ENCODE data around the gene KIAA1217. TPM values are rescaled to one million over a fixed set of nuclear protein-coding genes. Genes with fewer than 3 reads are reported as not detected.

The KIAA1217 gene
- total RNA-seq, 1 donor from 2014 or later = 73.2 TPM

GRCh38 chr10:24238519-24239247 is 29.7 kb downstream of the KIAA1217 start:
- Mint-ChIP-seq H3K27me3 (no peaks in the 10 kb centered on the region), H3K36me3 (peaks cover 5% of the 10 kb centered on the region), H3K27ac (peak overlapping the region; percentile 98), H3K4me1 (ENCODE audit: unreplicated experiment) (peaks cover 56% of the 10 kb centered on the region), H3K9me3 (no peaks in the 10 kb centered on the region), H3K4me3 (peak overlapping the region; percentile 91)
- TF ChIP-seq, protein P1, sequence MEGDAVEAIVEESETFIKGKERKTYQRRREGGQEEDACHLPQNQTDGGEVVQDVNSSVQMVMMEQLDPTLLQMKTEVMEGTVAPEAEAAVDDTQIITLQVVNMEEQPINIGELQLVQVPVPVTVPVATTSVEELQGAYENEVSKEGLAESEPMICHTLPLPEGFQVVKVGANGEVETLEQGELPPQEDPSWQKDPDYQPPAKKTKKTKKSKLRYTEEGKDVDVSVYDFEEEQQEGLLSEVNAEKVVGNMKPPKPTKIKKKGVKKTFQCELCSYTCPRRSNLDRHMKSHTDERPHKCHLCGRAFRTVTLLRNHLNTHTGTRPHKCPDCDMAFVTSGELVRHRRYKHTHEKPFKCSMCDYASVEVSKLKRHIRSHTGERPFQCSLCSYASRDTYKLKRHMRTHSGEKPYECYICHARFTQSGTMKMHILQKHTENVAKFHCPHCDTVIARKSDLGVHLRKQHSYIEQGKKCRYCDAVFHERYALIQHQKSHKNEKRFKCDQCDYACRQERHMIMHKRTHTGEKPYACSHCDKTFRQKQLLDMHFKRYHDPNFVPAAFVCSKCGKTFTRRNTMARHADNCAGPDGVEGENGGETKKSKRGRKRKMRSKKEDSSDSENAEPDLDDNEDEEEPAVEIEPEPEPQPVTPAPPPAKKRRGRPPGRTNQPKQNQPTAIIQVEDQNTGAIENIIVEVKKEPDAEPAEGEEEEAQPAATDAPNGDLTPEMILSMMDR (conservative IDR thresholded peaks at IDR 0.05) = no peak
- DNase-seq (ENCODE audit: extremely low spot score, unreplicated experiment) = no peak

GRCh38 chr10:24239289-24240040 is 30.5 kb downstream of the KIAA1217 start:
- Mint-ChIP-seq H3K27ac (peak overlapping the region; percentile 98), H3K4me3 (peak overlapping the region; percentile 91), H3K9me3 (no peaks in the 10 kb centered on the region), H3K4me1 (ENCODE audit: unreplicated experiment) (peaks cover 56% of the 10 kb centered on the region), H3K36me3 (peaks cover 5% of the 10 kb centered on the region), H3K27me3 (no peaks in the 10 kb centered on the region)
- DNase-seq (ENCODE audit: extremely low spot score, unreplicated experiment) = no peak
- TF ChIP-seq, protein P1 (conservative IDR thresholded peaks at IDR 0.05) = no peak

- no peaks in the 10 kb centered on the region for H3K9me3 Mint-ChIP-seq
- peak overlapping the region; percentile 98 for H3K27ac Mint-ChIP-seq
- peak overlapping the region; percentile 91 for H3K4me3 Mint-ChIP-seq
Observed at GRCh38 chr10:24240041-24240751, 31.3 kb downstream of the KIAA1217 start.

GRCh38 chr10:24241536-24242040 is 32.6 kb downstream of the KIAA1217 start:
- Mint-ChIP-seq H3K27me3 (no peaks in the 10 kb centered on the region), H3K27ac (peak overlapping the region; percentile 56), H3K36me3 (peaks cover 22% of the 10 kb centered on the region), H3K4me3 (peak overlapping the region; percentile 78), H3K9me3 (no peaks in the 10 kb centered on the region), H3K4me1 (ENCODE audit: unreplicated experiment) (peaks cover 54% of the 10 kb centered on the region)
- TF ChIP-seq, protein P1 (conservative IDR thresholded peaks at IDR 0.05) = no peak
- DNase-seq (ENCODE audit: extremely low spot score, unreplicated experiment) = no peak

More at GRCh38 chr10:24240041-24240751, 31.3 kb downstream of the KIAA1217 start:
- H3K4me1 Mint-ChIP-seq (ENCODE audit: unreplicated experiment) = peaks cover 55% of the 10 kb centered on the region
- no peaks in the 10 kb centered on the region for H3K27me3 Mint-ChIP-seq
- no peak for DNase-seq (ENCODE audit: extremely low spot score, unreplicated experiment)
- peaks cover 10% of the 10 kb centered on the region for H3K36me3 Mint-ChIP-seq
- TF ChIP-seq, protein P1 (conservative IDR thresholded peaks at IDR 0.05) = no peak

DNA sequence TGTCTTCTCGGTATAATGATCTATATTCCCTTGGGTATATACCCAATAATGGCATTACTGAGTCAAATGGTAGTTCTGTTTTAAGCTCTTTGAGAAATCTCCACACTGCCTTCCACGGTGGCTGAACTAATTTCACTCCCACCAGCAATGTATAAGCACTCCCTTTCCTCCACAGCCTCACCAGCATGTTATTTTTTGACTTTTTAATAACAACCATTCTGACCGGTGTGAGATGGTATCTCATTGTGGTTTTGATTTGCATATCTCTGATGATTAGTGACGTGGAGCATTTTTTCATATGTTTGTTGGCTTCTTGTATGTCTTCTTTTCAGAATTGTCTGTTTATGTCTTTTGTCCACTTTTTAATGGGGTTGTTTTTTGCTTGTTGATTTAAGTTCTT is 33.6 kb downstream of the KIAA1217 start:
- Mint-ChIP-seq H3K36me3 (peaks cover 22% of the 10 kb centered on the region), H3K9me3 (no peaks in the 10 kb centered on the region), H3K27ac (peak overlapping the region; percentile 30), H3K4me1 (ENCODE audit: unreplicated experiment) (peaks cover 46% of the 10 kb centered on the region), H3K27me3 (no peaks in the 10 kb centered on the region), H3K4me3 (peak overlapping the region; percentile 67)
- TF ChIP-seq, protein P1 (conservative IDR thresholded peaks at IDR 0.05) = no peak
- DNase-seq (ENCODE audit: extremely low spot score, unreplicated experiment) = no peak
